ENCODE results near the gene MED31.

GRCh38 chr17:6639014-6639585 lies 12.3 kb downstream of the MED31 start:
- TF ChIP-seq EZH2 (IDR thresholded peaks at IDR 0.05; ENCODE audit: insufficient read depth, poor library complexity, severe bottlenecking): no peak
- TF ChIP-seq EZH2phosphoT487 (IDR thresholded peaks at IDR 0.05; ENCODE audit: insufficient read depth, low read depth): no peak
